Esophagus squamous epithelium (tissue), 5 donors: ENCODE results near the gene FRS3. TPM values are rescaled to one million over a fixed set of nuclear protein-coding genes. Genes with fewer than 3 reads are reported as not detected.

Experiments
- DNase-seq: peaks from one replicate; lab custom pipeline; 2025; lab: John Stamatoyannopoulos, UW
- H3K27ac ChIP-seq, 4 donors: fragments of 200-600 bp; sonication (generic); one replicate each; pipeline ENCODE4 v1.5.1; 2016 to 2019; ENCODE audit warnings: mild to moderate bottlenecking in 1 of 4
- H3K27me3 ChIP-seq, 4 donors: fragments of 200-600 bp; sonication (generic); 1 replicate in 3 of 4; 2 replicates in 1 of 4; pipeline versions ENCODE4 v1.5.1 to v1.6.0; 2017 to 2021; ENCODE audit warnings: antibody characterized with exemption in 1 of 4
- H3K36me3 ChIP-seq, 3 donors: fragments of 200-600 bp; sonication (generic); one replicate each; pipeline ENCODE4 v1.5.1; 2016 to 2019
- H3K4me1 ChIP-seq, 3 donors: fragments of 200-600 bp; sonication (generic); one replicate each; pipeline ENCODE4 v1.5.1; 2017 to 2019
- H3K4me3 ChIP-seq, 4 donors: fragments of 200-600 bp; sonication (generic); 1 replicate in 3 of 4; 2 replicates in 1 of 4; pipeline ENCODE4 v1.5.1; 2016 to 2019; ENCODE audit warnings: mild to moderate bottlenecking in 2 of 4, moderate library complexity in 1 of 4
- H3K9me3 ChIP-seq, 3 donors: fragments of 200-600 bp; sonication (generic); one replicate each; pipeline ENCODE4 v1.5.1; 2016 to 2019
- CTCF ChIP-seq, 6 experiments: fragments of 450-650 bp in 4 of 6; fragments of 200-600 bp in 2 of 6; sonication (generic) in 2 of 6; IDR thresholded peaks; one replicate each; pipeline ENCODE4 v1.5.1; 2016 to 2019; ENCODE audit warnings: antibody characterized with exemption in 6 of 6, mild to moderate bottlenecking in 4 of 6, moderate library complexity in 4 of 6
- POLR2A ChIP-seq, 4 donors: fragments of 450-650 bp; IDR thresholded peaks; one replicate each; pipeline ENCODE4 v1.6.1; 2017; ENCODE audit warnings: antibody characterized with exemption in 4 of 4, mild to moderate bottlenecking in 4 of 4, moderate library complexity in 3 of 4
- WGBS, 2 donors: methylation state at CpG; one replicate each; pipeline ENCODE4 v1.1.5; 2018; 5-methylcytosine and 5-hydroxymethylcytosine counted together
- intact Hi-C: fragments of 100-400 bp; cut with DNase I; formaldehyde crosslinking; loops from one replicate; pipeline ENCODE4 v1.15.0; 2022
- total RNA-seq, 4 donors: library from RNA; depleted of rRNA; stranded (reverse); fragments of >200 nt; gene quantifications; one replicate each; pipeline ENCODE4 v1.1.0, GENCODE V29; 2016
- donor health status: DM: yes; HTN: yes; CAD: no.

The FRS3 gene
- total RNA-seq, 4 donors from 2014 or later = 0.31 to 5.5 (median 1.5) TPM

- no peak for TF ChIP-seq CTCF (IDR thresholded peaks at IDR 0.05)
- TF ChIP-seq POLR2A (IDR thresholded peaks at IDR 0.05) = no peak
- no peak for DNase-seq
- H3K4me1 ChIP-seq = no peaks in the 10 kb centered on the region
- no peak overlapping the region for H3K27ac ChIP-seq
- no peaks in the 10 kb centered on the region for H3K36me3 ChIP-seq
- no peak overlapping the region for H3K4me3 ChIP-seq
- no peaks in the 10 kb centered on the region for H3K9me3 ChIP-seq
- H3K27me3 ChIP-seq = no peaks in the 10 kb centered on the region
- intact Hi-C loops = no loop called here
- 100% methylated on average over 1 of the region's 1 CpG for WGBS, 2 donors
These were observed 42.3 kb upstream of the FRS3 start for GRCh38 chr6:41822021-41822420.

GRCh38 chr6:41821266-41821665 lies 41.6 kb upstream of the FRS3 start:
- H3K27me3 ChIP-seq = no peaks in the 10 kb centered on the region
- TF ChIP-seq POLR2A (IDR thresholded peaks at IDR 0.05) (no peak), CTCF (IDR thresholded peaks at IDR 0.05) (no peak)
- WGBS, 2 donors = 94 to 100% methylated on average over 3 to 4 of the region's 4 CpGs
- no peak for DNase-seq
- intact Hi-C loops = no loop called here
- H3K4me3 ChIP-seq = no peak overlapping the region
- H3K9me3 ChIP-seq = no peaks in the 10 kb centered on the region
- no peaks in the 10 kb centered on the region for H3K4me1 ChIP-seq
- no peak overlapping the region for H3K27ac ChIP-seq
- H3K36me3 ChIP-seq = no peaks in the 10 kb centered on the region

DNA sequence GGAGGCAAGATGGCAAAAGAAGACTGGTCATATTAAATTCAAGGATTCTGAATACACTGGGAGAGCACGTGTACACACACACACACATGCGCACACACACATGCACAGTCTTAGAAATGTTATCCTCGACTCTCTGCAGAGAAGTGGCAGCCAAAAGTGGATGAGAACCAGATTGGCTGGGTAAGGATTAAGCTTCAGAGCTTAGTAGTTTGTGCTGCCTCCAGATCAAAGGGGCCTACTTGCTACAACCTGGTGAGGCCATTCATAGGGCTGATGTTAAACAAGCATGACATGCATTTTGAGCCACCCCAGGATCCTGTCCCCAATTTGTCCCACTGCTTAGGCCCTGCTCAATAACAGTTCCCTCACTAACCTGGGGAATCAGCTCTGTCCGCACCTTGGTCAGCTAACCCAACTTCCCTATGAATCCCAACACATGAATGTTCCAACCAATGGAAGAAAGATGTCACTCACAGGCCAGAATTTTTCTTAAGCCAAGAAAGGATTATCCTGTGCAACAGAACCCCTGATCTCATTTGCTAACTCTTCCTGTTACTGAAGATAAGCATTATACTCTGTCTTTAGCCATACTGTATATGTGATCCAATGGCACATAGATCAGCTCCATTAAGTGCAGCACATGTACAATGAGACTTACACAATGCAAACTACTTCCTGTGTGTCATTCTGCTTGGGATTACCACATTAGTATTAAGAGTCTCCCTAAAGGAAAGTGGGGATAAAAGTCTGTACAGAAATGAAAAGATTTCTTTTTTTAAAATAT lies 38.8 kb upstream of the FRS3 start:
- no peak for DNase-seq
- H3K36me3 ChIP-seq = no peaks in the 10 kb centered on the region
- no peaks in the 10 kb centered on the region for H3K27me3 ChIP-seq
- intact Hi-C loops = no loop called here
- no peaks in the 10 kb centered on the region for H3K9me3 ChIP-seq
- no peak overlapping the region for H3K27ac ChIP-seq
- WGBS, 2 donors = 73 to 90% methylated on average over 3 to 4 of the region's 4 CpGs
- H3K4me3 ChIP-seq = no peak overlapping the region
- TF ChIP-seq POLR2A (IDR thresholded peaks at IDR 0.05) = no peak
- no peak for TF ChIP-seq CTCF (IDR thresholded peaks at IDR 0.05)
- no peaks in the 10 kb centered on the region for H3K4me1 ChIP-seq

GRCh38 chr6:41815587-41815986 lies 35.9 kb upstream of the FRS3 start:
- H3K27ac ChIP-seq = no peak overlapping the region
- no peaks in the 10 kb centered on the region for H3K9me3 ChIP-seq
- no peaks in the 10 kb centered on the region for H3K27me3 ChIP-seq
- 80 to 89% methylated on average over 1 of the region's 1 CpG for WGBS, 2 donors
- no peak overlapping the region for H3K4me3 ChIP-seq
- TF ChIP-seq POLR2A (IDR thresholded peaks at IDR 0.05) (no peak), CTCF (IDR thresholded peaks at IDR 0.05) (no peak)
- no peaks in the 10 kb centered on the region for H3K4me1 ChIP-seq
- H3K36me3 ChIP-seq = no peaks in the 10 kb centered on the region
- DNase-seq = no peak
- intact Hi-C loops = no loop called here

DNA sequence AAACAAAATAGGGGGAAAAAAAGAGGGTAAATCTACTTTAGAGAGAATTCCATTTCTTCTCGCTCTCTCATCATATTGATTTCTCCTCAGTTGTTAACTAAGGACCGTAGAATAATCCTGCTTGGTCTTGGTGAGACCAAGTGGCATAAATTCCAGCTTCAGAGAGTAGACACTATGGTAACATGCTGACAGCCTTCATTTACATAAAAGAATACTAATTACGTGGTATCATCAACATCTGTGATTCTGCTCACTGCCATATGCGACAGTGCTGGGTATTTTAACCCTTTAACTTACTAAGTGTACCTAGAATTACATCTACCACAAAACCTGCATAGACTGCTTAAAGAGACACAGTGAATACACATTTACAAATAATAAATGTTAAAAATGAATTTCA lies 34.9 kb upstream of the FRS3 start:
- 66 to 78% methylated on average over 4 of the region's 4 CpGs for WGBS, 2 donors
- Histone ChIP-seq H3K36me3 (no peaks in the 10 kb centered on the region), H3K4me3 (no peak overlapping the region), H3K27ac (no peak overlapping the region), H3K9me3 (no peaks in the 10 kb centered on the region), H3K4me1 (no peaks in the 10 kb centered on the region), H3K27me3 (no peaks in the 10 kb centered on the region)
- intact Hi-C loops = no loop called here
- TF ChIP-seq POLR2A (IDR thresholded peaks at IDR 0.05) (no peak), CTCF (IDR thresholded peaks at IDR 0.05) (no peak)
- no peak for DNase-seq
